Endodermal cell (in vitro differentiated cells): ENCODE data around the gene CD82. TPM values are rescaled to one million over a fixed set of nuclear protein-coding genes. Genes with fewer than 3 reads are reported as not detected.

Source experiments
- DNase-seq: peaks from one replicate; pipeline ENCODE4 v3.0.0-alpha.2; 2017
- H3K27ac ChIP-seq: 2 replicates; pipeline ENCODE4 v1.5.1; 2013; ENCODE audit warnings: mild to moderate bottlenecking, low read depth, low read length, moderate library complexity
- H3K27me3 ChIP-seq: 2 replicates; pipeline ENCODE4 v1.6.1; 2013; ENCODE audit warnings: mild to moderate bottlenecking, low read length, moderate library complexity; ENCODE audit not compliant: insufficient read depth, control insufficient read depth, poor library complexity, severe bottlenecking
- H3K36me3 ChIP-seq: 2 replicates; pipeline ENCODE4 v1.7.0; 2013; ENCODE audit warnings: mild to moderate bottlenecking, low read length, moderate library complexity; ENCODE audit not compliant: control insufficient read depth, insufficient read depth
- H3K4me1 ChIP-seq: one replicate; pipeline ENCODE4 v1.7.0; 2013; ENCODE audit warnings: low read length; ENCODE audit not compliant: control insufficient read depth, insufficient read depth
- H3K4me3 ChIP-seq: 2 replicates; pipeline ENCODE4 v1.5.1; 2013; ENCODE audit warnings: mild to moderate bottlenecking, low read length, moderate library complexity
- H3K9ac ChIP-seq: 2 replicates; pipeline ENCODE4 v1.6.1; 2013; ENCODE audit warnings: mild to moderate bottlenecking, low read length, moderate library complexity; ENCODE audit not compliant: poor library complexity, severe bottlenecking; ENCODE audit errors: extremely low read depth
- H3K9me3 ChIP-seq: 2 replicates; pipeline ENCODE4 v1.6.1; 2013; ENCODE audit warnings: mild to moderate bottlenecking, low read length, moderate library complexity; ENCODE audit not compliant: control insufficient read depth
- H3K27ac Mint-ChIP-seq: 2 replicates; pipeline ENCODE4 v1.8.0; 2020; ENCODE audit warnings: mixed read lengths
- H3K27me3 Mint-ChIP-seq: 2 replicates; pipeline ENCODE4 v1.8.0; 2021; ENCODE audit warnings: mild to moderate bottlenecking, mixed read lengths; ENCODE audit not compliant: insufficient read depth
- H3K36me3 Mint-ChIP-seq: 2 replicates; pipeline ENCODE4 v1.8.0; 2020; ENCODE audit warnings: low read depth, mixed read lengths
- H3K4me1 Mint-ChIP-seq: 2 replicates; pipeline ENCODE4 v1.8.0; 2020; ENCODE audit warnings: mixed read lengths
- H3K4me3 Mint-ChIP-seq: 2 replicates; pipeline ENCODE4 v1.8.0; 2020; ENCODE audit warnings: mild to moderate bottlenecking, moderate library complexity, mixed read lengths
- H3K9me3 Mint-ChIP-seq: 2 replicates; pipeline ENCODE4 v1.8.0; 2020; ENCODE audit warnings: mild to moderate bottlenecking, mixed read lengths
- WGBS, 2 experiments: methylation state at CpG; one replicate each; pipeline versions ENCODE4 v1.1.5 to v1.1.7; 2013; ENCODE audit warnings: missing lambda C conversion rate in 2 of 2, mixed read lengths in 1 of 2; ENCODE audit not compliant: insufficient coverage in 1 of 2, insufficient read length in 1 of 2; 5-methylcytosine and 5-hydroxymethylcytosine counted together
- total RNA-seq, 2 donors: library from RNA; stranded (reverse); fragmentation: NEBNext Ultra II Directional in 1 of 2; extraction: Animal tissue kit (Norgen Biotek cat#: 25700) in 1 of 2; gene quantifications; 2 replicates in 1 of 2; 3 replicates in 1 of 2; pipeline ENCODE4 v1.2.1, GENCODE V29; 2021
- TF ChIP-seq, protein P1 (sequence below): fragments of 200-600 bp; sonication (generic); conservative IDR thresholded peaks from 2 replicates; pipeline ENCODE4 v1.5.0; 2021; ENCODE audit warnings: antibody characterized with exemption, mild to moderate bottlenecking

Gene CD82
- total RNA-seq, 2 donors from 2014 or later = 1.7 to 3.0 TPM

DNA sequence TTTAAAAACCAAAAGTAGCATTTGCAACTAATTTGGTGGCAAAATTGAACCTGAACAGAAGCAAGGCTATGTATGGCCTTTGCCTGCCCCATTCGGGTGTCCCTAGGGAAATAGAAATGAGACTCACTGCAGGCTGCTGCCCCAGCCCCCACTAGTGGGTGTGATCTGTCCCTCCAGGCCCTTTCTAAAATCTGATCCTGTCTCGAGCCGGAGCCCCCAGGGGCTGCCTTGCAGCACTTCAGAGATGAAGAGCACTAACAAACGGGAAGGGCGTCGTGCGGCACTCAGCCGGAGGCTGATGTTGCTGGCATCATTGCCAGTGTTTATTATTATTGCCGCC is 43.2 kb downstream of the CD82 start:
- Mint-ChIP-seq H3K36me3 (no peaks in the 10 kb centered on the region), H3K4me3 (no peak overlapping the region), H3K4me1 (peaks cover 4% of the 10 kb centered on the region), H3K27me3 (no peaks in the 10 kb centered on the region), H3K9me3 (no peaks in the 10 kb centered on the region), H3K27ac (no peak overlapping the region)
- DNase-seq = no peak
- TF ChIP-seq, protein P1, sequence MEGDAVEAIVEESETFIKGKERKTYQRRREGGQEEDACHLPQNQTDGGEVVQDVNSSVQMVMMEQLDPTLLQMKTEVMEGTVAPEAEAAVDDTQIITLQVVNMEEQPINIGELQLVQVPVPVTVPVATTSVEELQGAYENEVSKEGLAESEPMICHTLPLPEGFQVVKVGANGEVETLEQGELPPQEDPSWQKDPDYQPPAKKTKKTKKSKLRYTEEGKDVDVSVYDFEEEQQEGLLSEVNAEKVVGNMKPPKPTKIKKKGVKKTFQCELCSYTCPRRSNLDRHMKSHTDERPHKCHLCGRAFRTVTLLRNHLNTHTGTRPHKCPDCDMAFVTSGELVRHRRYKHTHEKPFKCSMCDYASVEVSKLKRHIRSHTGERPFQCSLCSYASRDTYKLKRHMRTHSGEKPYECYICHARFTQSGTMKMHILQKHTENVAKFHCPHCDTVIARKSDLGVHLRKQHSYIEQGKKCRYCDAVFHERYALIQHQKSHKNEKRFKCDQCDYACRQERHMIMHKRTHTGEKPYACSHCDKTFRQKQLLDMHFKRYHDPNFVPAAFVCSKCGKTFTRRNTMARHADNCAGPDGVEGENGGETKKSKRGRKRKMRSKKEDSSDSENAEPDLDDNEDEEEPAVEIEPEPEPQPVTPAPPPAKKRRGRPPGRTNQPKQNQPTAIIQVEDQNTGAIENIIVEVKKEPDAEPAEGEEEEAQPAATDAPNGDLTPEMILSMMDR = no peak
- Histone ChIP-seq H3K36me3 (no peaks in the 10 kb centered on the region), H3K4me1 (no peaks in the 10 kb centered on the region), H3K27ac (no peak overlapping the region), H3K9ac (no peak overlapping the region), H3K27me3 (no peaks in the 10 kb centered on the region), H3K9me3 (no peaks in the 10 kb centered on the region), H3K4me3 (no peak overlapping the region)
- 92 to 94% methylated on average over 9 of the region's 9 CpGs for WGBS, 2 experiments

DNA sequence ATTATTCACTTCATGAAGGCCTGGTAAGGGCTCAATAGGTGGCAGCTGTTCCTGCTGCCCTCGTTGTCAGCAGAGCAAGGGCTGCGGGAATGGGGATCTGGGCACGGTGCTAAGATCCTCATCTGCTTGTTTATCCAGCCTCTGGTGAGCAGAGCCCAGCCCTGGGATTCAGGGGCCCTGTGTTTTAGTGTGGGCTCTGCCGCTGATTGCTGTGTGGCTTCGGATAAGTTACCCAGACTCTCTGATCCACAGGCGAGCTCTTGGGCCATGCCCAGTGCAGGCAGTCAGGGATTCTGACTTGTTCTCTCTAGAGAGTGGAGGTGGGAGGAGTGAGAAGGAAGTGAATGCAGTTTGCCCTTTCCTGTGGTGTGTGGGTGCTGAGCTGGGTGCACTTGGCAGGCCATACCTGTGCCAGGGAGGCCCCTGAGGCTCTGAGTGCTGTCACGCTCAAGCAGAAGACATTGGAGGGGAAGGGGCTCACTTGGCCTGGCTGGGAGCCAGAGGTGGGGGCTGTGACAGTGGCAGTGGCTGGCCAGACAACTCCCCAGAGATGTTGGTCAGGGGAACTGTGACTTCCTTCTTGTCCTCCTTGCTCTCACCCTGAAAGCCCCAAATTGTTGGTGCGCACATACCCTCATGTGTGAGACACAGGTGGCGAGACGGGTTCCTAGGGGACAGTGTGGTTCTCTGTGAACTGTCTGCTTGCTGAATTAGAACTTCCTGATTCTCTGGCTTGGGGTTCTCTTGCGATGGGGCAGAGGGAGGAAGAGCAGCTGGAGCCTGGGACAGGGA is 43.7 kb downstream of the CD82 start:
- TF ChIP-seq, protein P1 = no peak
- Mint-ChIP-seq H3K27ac (no peak overlapping the region), H3K9me3 (no peaks in the 10 kb centered on the region), H3K4me1 (peaks cover 4% of the 10 kb centered on the region), H3K4me3 (no peak overlapping the region), H3K27me3 (no peaks in the 10 kb centered on the region), H3K36me3 (no peaks in the 10 kb centered on the region)
- Histone ChIP-seq H3K4me1 (no peaks in the 10 kb centered on the region), H3K9ac (no peak overlapping the region), H3K27me3 (no peaks in the 10 kb centered on the region), H3K36me3 (no peaks in the 10 kb centered on the region), H3K4me3 (no peak overlapping the region), H3K9me3 (no peaks in the 10 kb centered on the region), H3K27ac (no peak overlapping the region)
- no peak for DNase-seq
- 76 to 85% methylated on average over 6 to 11 of the region's 11 CpGs for WGBS, 2 experiments

DNA sequence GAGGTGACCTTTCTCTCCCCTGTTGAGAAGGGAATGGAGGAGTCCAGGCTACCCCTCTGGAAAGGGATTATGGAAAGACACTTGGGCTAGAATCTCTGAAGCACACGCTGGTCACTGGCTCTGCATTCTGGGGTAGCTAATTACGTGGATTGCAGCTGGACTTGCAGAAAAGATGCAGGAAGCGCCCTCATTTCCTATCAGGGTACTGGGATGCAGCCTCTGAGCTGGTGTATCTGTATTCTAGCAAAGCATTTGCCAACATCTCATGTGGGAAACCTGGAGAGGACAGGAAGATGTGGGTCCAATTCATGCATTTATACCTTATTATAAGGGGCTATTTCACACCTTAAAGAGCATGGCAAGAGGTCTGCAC is 44.3 kb downstream of the CD82 start:
- Histone ChIP-seq H3K4me3 (no peak overlapping the region), H3K27ac (no peak overlapping the region), H3K9ac (no peak overlapping the region), H3K9me3 (no peaks in the 10 kb centered on the region), H3K36me3 (no peaks in the 10 kb centered on the region), H3K4me1 (no peaks in the 10 kb centered on the region), H3K27me3 (no peaks in the 10 kb centered on the region)
- TF ChIP-seq, protein P1 = no peak
- Mint-ChIP-seq H3K9me3 (no peaks in the 10 kb centered on the region), H3K4me3 (no peak overlapping the region), H3K4me1 (peaks cover 4% of the 10 kb centered on the region), H3K27ac (no peak overlapping the region), H3K36me3 (no peaks in the 10 kb centered on the region), H3K27me3 (no peaks in the 10 kb centered on the region)
- whole genome bisulfite sequencing, 2 experiments = 85 to 86% methylated on average over 3 of the region's 3 CpGs
- DNase-seq = no peak
